Endothelial cell of hepatic sinusoid (primary cell): ENCODE results near the gene TMEM238L.

Experiments used
- in situ Hi-C: cut with HindIII; loops from 2 replicates; pipeline ENCODE4 v1.10.0; 2017; ENCODE audit warnings: low sequenced_read_pairs

TMEM238L gene

GRCh38 chr17:10775740-10776356, 28.1 kb downstream of the TMEM238L start:
- in situ Hi-C loops, result no loop called here

GRCh38 chr17:10775058-10775457, 28.8 kb downstream of the TMEM238L start:
- in situ Hi-C loops, result no loop called here

- in situ Hi-C loops, result no loop called here
These were observed 30.5 kb downstream of the TMEM238L start for GRCh38 chr17:10773391-10773790.

- in situ Hi-C loops, result no loop called here
These were observed 31.2 kb downstream of the TMEM238L start for GRCh38 chr17:10772425-10773380.

- in situ Hi-C loops, result no loop called here
These were observed 32.8 kb downstream of the TMEM238L start for GRCh38 chr17:10771148-10771547.

- in situ Hi-C loops, result no loop called here
These were observed 34.1 kb downstream of the TMEM238L start for GRCh38 chr17:10769840-10770239.

- in situ Hi-C loops, result no loop called here
These were observed 35.1 kb downstream of the TMEM238L start for GRCh38 chr17:10768750-10769251.

- in situ Hi-C loops, result no loop called here
These were observed 36.7 kb downstream of the TMEM238L start for GRCh38 chr17:10767232-10767631.

- in situ Hi-C loops, result no loop called here
These were observed 41.9 kb downstream of the TMEM238L start for GRCh38 chr17:10762037-10762436.

- in situ Hi-C loops, result no loop called here
These were observed 42.6 kb downstream of the TMEM238L start for GRCh38 chr17:10761281-10761680.

- in situ Hi-C loops, result no loop called here
These were observed 45.8 kb downstream of the TMEM238L start for GRCh38 chr17:10758062-10758461.

GRCh38 chr17:10757647-10758046, 46.3 kb downstream of the TMEM238L start:
- in situ Hi-C loops, result no loop called here

GRCh38 chr17:10757067-10757466, 46.8 kb downstream of the TMEM238L start:
- in situ Hi-C loops, result no loop called here

- in situ Hi-C loops, result no loop called here
These were observed 47.3 kb downstream of the TMEM238L start for GRCh38 chr17:10756619-10757018.

GRCh38 chr17:10756185-10756584, 47.7 kb downstream of the TMEM238L start:
- in situ Hi-C loops, result no loop called here

GRCh38 chr17:10755592-10756127, 48.2 kb downstream of the TMEM238L start:
- in situ Hi-C loops, result no loop called here

- in situ Hi-C loops, result no loop called here
These were observed 48.9 kb downstream of the TMEM238L start for GRCh38 chr17:10754861-10755591.

- in situ Hi-C loops, result no loop called here
These were observed 49.8 kb downstream of the TMEM238L start for GRCh38 chr17:10754109-10754508.

GRCh38 chr17:10752696-10753095, 51.2 kb downstream of the TMEM238L start:
- in situ Hi-C loops, result no loop called here

GRCh38 chr17:10751563-10751962, 52.3 kb downstream of the TMEM238L start:
- in situ Hi-C loops, result no loop called here

GRCh38 chr17:10750210-10750609, 53.7 kb downstream of the TMEM238L start:
- in situ Hi-C loops, result no loop called here
